H1 (cell line): Measurements from ENCODE around the gene USP51. TPM values are rescaled to one million over a fixed set of nuclear protein-coding genes. Genes with fewer than 3 reads are reported as not detected.

Source experiments
- CTCF ChIA-PET: fragments of 300-600 bp; sonication (Branson Sonifier 250); formaldehyde crosslinking; loops from one replicate; lab custom pipeline; 2021; ENCODE audit not compliant: partially characterized antibody; lab: Charles Lee
- POLR2A ChIA-PET: fragments of 300-600 bp; sonication (Branson Sonifier 250); formaldehyde crosslinking; loops from one replicate; lab custom pipeline; 2021; ENCODE audit warnings: inconsistent platforms; ENCODE audit not compliant: partially characterized antibody; lab: Charles Lee
- DNase-seq, 2 experiments: peaks; one replicate each; pipeline versions ENCODE4 v3.0.0 to v3.0.0-alpha.2; 2010 to 2022; ENCODE audit warnings: low spot score in 2 of 2, low read depth in 1 of 2, mixed read lengths in 1 of 2
- FAIRE-seq: peaks from 2 replicates; lab custom pipeline; 2011; peaks lifted over from hg19 to GRCh38; lab: Jason Lieb, UNC
- H2AFZ ChIP-seq: 2 replicates; pipeline ENCODE4 v1.8.1; 2012; ENCODE audit warnings: low read length, inconsistent platforms
- H2AK5ac ChIP-seq: 2 replicates; pipeline ENCODE4 v1.6.1; 2013; ENCODE audit warnings: low read depth, low read length
- H2BK120ac ChIP-seq: replicated peaks from 2 replicates; pipeline ENCODE3; 2013; ENCODE audit warnings: low read depth, low read length, inconsistent platforms
- H2BK12ac ChIP-seq: 2 replicates; pipeline ENCODE4 v1.6.1; 2013; ENCODE audit warnings: low read depth, low read length
- H2BK15ac ChIP-seq: 2 replicates; pipeline ENCODE4 v1.6.1; 2013; ENCODE audit warnings: low read length
- H2BK20ac ChIP-seq: 2 replicates; pipeline ENCODE4 v1.6.1; 2013; ENCODE audit warnings: low read length
- H2BK5ac ChIP-seq: 2 replicates; pipeline ENCODE4 v1.6.1; 2013; ENCODE audit warnings: low read depth, low read length
- H3K14ac ChIP-seq: 2 replicates; pipeline ENCODE4 v1.6.1; 2013; ENCODE audit warnings: inconsistent platforms; ENCODE audit not compliant: insufficient read length
- H3K18ac ChIP-seq: 2 replicates; pipeline ENCODE4 v1.6.1; 2013; ENCODE audit warnings: low read length; ENCODE audit errors: extremely low read depth
- H3K23ac ChIP-seq: 2 replicates; pipeline ENCODE4 v1.6.1; 2013; ENCODE audit warnings: inconsistent platforms; ENCODE audit not compliant: insufficient read length
- H3K23me2 ChIP-seq: 2 replicates; pipeline ENCODE4 v1.6.1; 2013; ENCODE audit warnings: low read depth, low read length
- H3K27ac ChIP-seq: 2 replicates; pipeline ENCODE4 v1.6.1; 2011; ENCODE audit warnings: low read depth, low read length, inconsistent platforms
- H3K27me3 ChIP-seq, 4 experiments: replicated peaks in 1 of 4; 1 replicate in 1 of 4; 2 replicates in 3 of 4; pipeline versions ENCODE4 v1.6.1 to v1.8.1; 2011 to 2013; ENCODE audit warnings: low read length in 3 of 4, mild to moderate bottlenecking in 3 of 4, inconsistent platforms in 2 of 4, mixed read lengths in 2 of 4, moderate library complexity in 1 of 4; ENCODE audit not compliant: control insufficient read depth in 3 of 4, insufficient read depth in 3 of 4; ENCODE audit errors: extremely low read depth in 1 of 4
- H3K36me3 ChIP-seq, 4 experiments: 2 replicates each; pipeline versions ENCODE4 v1.6.1 to v1.8.1; 2011 to 2013; ENCODE audit warnings: mild to moderate bottlenecking in 4 of 4, low read length in 3 of 4, moderate library complexity in 2 of 4, control low read depth in 1 of 4, inconsistent platforms in 1 of 4; ENCODE audit not compliant: insufficient read depth in 4 of 4, control insufficient read depth in 2 of 4
- H3K4ac ChIP-seq: replicated peaks from 2 replicates; pipeline ENCODE3; 2013; ENCODE audit warnings: low read length, low read depth, mixed read lengths, inconsistent platforms; ENCODE audit not compliant: insufficient read length
- H3K4me1 ChIP-seq, 4 experiments: replicated peaks in 1 of 4; 1 replicate in 1 of 4; 2 replicates in 3 of 4; pipeline versions ENCODE4 v1.6.1 to v1.8.1; 2011 to 2013; ENCODE audit warnings: low read length in 3 of 4, inconsistent platforms in 2 of 4, mixed read lengths in 1 of 4; ENCODE audit not compliant: insufficient read depth in 4 of 4, control insufficient read depth in 3 of 4
- H3K4me2 ChIP-seq, 2 experiments: 2 replicates each; pipeline versions ENCODE4 v1.6.1 to v1.8.1; 2011 to 2013; ENCODE audit warnings: low read depth in 2 of 2, low read length in 2 of 2, control low read depth in 1 of 2, inconsistent platforms in 1 of 2, mild to moderate bottlenecking in 1 of 2; ENCODE audit not compliant: insufficient read depth in 1 of 2
- H3K4me3 ChIP-seq, 4 experiments: fragments of 200-600, 300-600 bp in 1 of 4; sonication (generic), shearing (Covaris generic), sonication (Bioruptor Twin) in 1 of 4; 2 replicates each; pipeline versions ENCODE4 v1.5.1 to v1.8.1; 2011 to 2016; ENCODE audit warnings: low read length in 4 of 4, low read depth in 3 of 4, control low read depth in 2 of 4, inconsistent platforms in 2 of 4, mild to moderate bottlenecking in 2 of 4, mixed read lengths in 1 of 4, moderate library complexity in 1 of 4; ENCODE audit not compliant: insufficient read depth in 2 of 4; ENCODE audit errors: extremely low read depth in 1 of 4
- H3K56ac ChIP-seq: replicated peaks from 2 replicates; pipeline ENCODE3; 2013; ENCODE audit warnings: low read depth, mild to moderate bottlenecking, mixed read lengths, low read length, inconsistent platforms; ENCODE audit not compliant: insufficient read length
- H3K79me1 ChIP-seq: 2 replicates; pipeline ENCODE4 v1.6.1; 2013; ENCODE audit warnings: low read depth, low read length, control low read depth
- H3K79me2 ChIP-seq, 2 experiments: 2 replicates each; pipeline versions ENCODE4 v1.6.1 to v1.8.1; 2012 to 2013; ENCODE audit warnings: low read length in 2 of 2, mild to moderate bottlenecking in 2 of 2, inconsistent platforms in 1 of 2; ENCODE audit not compliant: insufficient read depth in 2 of 2, control insufficient read depth in 1 of 2
- H3K9ac ChIP-seq, 4 experiments: replicated peaks in 1 of 4; 1 replicate in 1 of 4; 2 replicates in 3 of 4; pipeline versions ENCODE4 v1.6.1 to v1.8.1; 2011 to 2013; ENCODE audit warnings: low read depth in 3 of 4, low read length in 3 of 4, control low read depth in 2 of 4, mild to moderate bottlenecking in 2 of 4, moderate library complexity in 2 of 4, inconsistent platforms in 1 of 4; ENCODE audit errors: extremely low read depth in 1 of 4
- H3K9me3 ChIP-seq, 2 experiments: 2 replicates each; pipeline versions ENCODE4 v1.6.1 to v1.8.1; 2012 to 2013; ENCODE audit warnings: mild to moderate bottlenecking in 2 of 2, moderate library complexity in 2 of 2, control low read depth in 1 of 2, inconsistent platforms in 1 of 2, low read depth in 1 of 2, low read length in 1 of 2, mixed read lengths in 1 of 2; ENCODE audit not compliant: insufficient read depth in 2 of 2
- H4K20me1 ChIP-seq, 2 experiments: replicated peaks in 1 of 2; 2 replicates each; pipeline versions ENCODE3 to v1.8.1; 2011 to 2013; ENCODE audit warnings: inconsistent platforms in 2 of 2, low read length in 2 of 2, mild to moderate bottlenecking in 1 of 2; ENCODE audit not compliant: insufficient read depth in 2 of 2, control insufficient read depth in 1 of 2
- H4K5ac ChIP-seq: 2 replicates; pipeline ENCODE4 v1.6.1; 2013; ENCODE audit warnings: low read length, low read depth, mixed read lengths, inconsistent platforms; ENCODE audit not compliant: insufficient read length
- H4K8ac ChIP-seq: 2 replicates; pipeline ENCODE4 v1.8.0; 2013; ENCODE audit warnings: mild to moderate bottlenecking, moderate library complexity, low read length, inconsistent platforms; ENCODE audit not compliant: insufficient read depth; ENCODE audit errors: extremely low read depth
- H4K91ac ChIP-seq: replicated peaks from 2 replicates; pipeline ENCODE3; 2013; ENCODE audit warnings: low read length, mixed read lengths, inconsistent platforms; ENCODE audit not compliant: insufficient read length
- CBX5 ChIP-seq: fragments of 300-800, 300-1000 bp; sonication (generic); IDR thresholded peaks from 2 replicates; pipeline ENCODE4 v1.7.1; 2016; ENCODE audit warnings: antibody characterized with exemption, low read length, low read depth
- CBX8 ChIP-seq: fragments of 300-800, 300-1000 bp; sonication (generic); IDR thresholded peaks from 2 replicates; pipeline ENCODE4 v1.7.1; 2016; ENCODE audit warnings: low read depth, low read length, borderline replicate concordance
- CHD2 ChIP-seq: IDR thresholded peaks from 2 replicates; pipeline ENCODE4 v1.6.1; 2012; ENCODE audit warnings: low read length, improper control_type of control experiment
- GTF2F1 ChIP-seq: IDR thresholded peaks from 2 replicates; pipeline ENCODE4 v1.6.1; 2012; ENCODE audit warnings: low read depth, low read length, improper control_type of control experiment, borderline replicate concordance
- JUN ChIP-seq: IDR thresholded peaks from 2 replicates; pipeline ENCODE4 v1.6.1; 2011; ENCODE audit warnings: low read depth, mild to moderate bottlenecking, improper control_type of control experiment, low read length
- KDM5A ChIP-seq: fragments of 200-600 bp; IDR thresholded peaks from 2 replicates; pipeline ENCODE4 v1.7.1; 2012; ENCODE audit warnings: mild to moderate bottlenecking, low read length, inconsistent platforms, mixed read lengths
- MAFK ChIP-seq: IDR thresholded peaks from 2 replicates; pipeline ENCODE4 v1.6.1; 2012; ENCODE audit warnings: low read depth, mild to moderate bottlenecking, improper control_type of control experiment, low read length
- MAX ChIP-seq: IDR thresholded peaks from 2 replicates; pipeline ENCODE4 v1.6.1; 2012; ENCODE audit warnings: inconsistent platforms
- RNF2 ChIP-seq: fragments of 200-900, 300-1000 bp; sonication (generic); IDR thresholded peaks from 2 replicates; pipeline ENCODE4 v1.7.1; 2016; ENCODE audit warnings: borderline replicate concordance, low read depth, mild to moderate bottlenecking, antibody characterized with exemption, low read length; ENCODE audit not compliant: poor library complexity, severe bottlenecking; ENCODE audit errors: missing control alignments
- SIX5 ChIP-seq: IDR thresholded peaks from 2 replicates; pipeline ENCODE4 v1.6.1; 2011; ENCODE audit warnings: mild to moderate bottlenecking, low read depth, low read length
- TBP ChIP-seq: IDR thresholded peaks from 2 replicates; pipeline ENCODE4 v1.6.1; 2011; ENCODE audit warnings: low read depth, low read length, improper control_type of control experiment
- TEAD4 ChIP-seq: IDR thresholded peaks from 2 replicates; pipeline ENCODE4 v1.6.1; 2012; ENCODE audit warnings: low read depth, low read length, inconsistent platforms, mixed read lengths
- WGBS, 2 experiments: shearing (Covaris generic) in 1 of 2; methylation state at CpG; one replicate each; pipeline versions ENCODE4 v1.1.6 to v1.1.7; 2013 to 2015; ENCODE audit warnings: low lambda C conversion rate in 2 of 2, mixed read lengths in 2 of 2, inconsistent platforms in 1 of 2, low coverage in 1 of 2, missing lambda C conversion rate in 1 of 2; ENCODE audit not compliant: insufficient replicate concordance in 2 of 2, insufficient coverage in 1 of 2, insufficient read length in 1 of 2; ENCODE audit errors: extremely low coverage in 1 of 2, missing lambda C conversion rate in 1 of 2; 5-methylcytosine and 5-hydroxymethylcytosine counted together
- polyA plus RNA-seq, 7 experiments: library from polyadenylated mRNA; depleted of rRNA in 3 of 7; stranded (reverse) in 5 of 7; unstranded in 2 of 7; fragments of >200 nt in 5 of 7; fragments of 200-250 nt in 2 of 7; gene quantifications; 1 replicate in 5 of 7; 2 replicates in 1 of 7; 4 replicates in 1 of 7; pipeline versions ENCODE4 v1.2.1 to v1.2.3, GENCODE V29; 2011 to 2013; ENCODE audit warnings: missing spikeins in 2 of 7, mixed read lengths in 2 of 7
- total RNA-seq: library from RNA; stranded (reverse); fragmentation: NEBNext Ultra II Directional; extraction: Animal tissue kit (Norgen Biotek cat#: 25700); gene quantifications from 2 replicates; pipeline ENCODE4 v1.2.1, GENCODE V29; 2021

USP51 gene
- total and polyA plus RNA-seq, 2 of the 8 experiments (the other 6 are each of a cell fraction or from before 2014, with no cell fraction given), result 5.2 to 5.6 TPM

- Histone ChIP-seq H3K4me1 (no peaks in the 10 kb centered on the region; a peak in 1 of 7 replicates), H3K4ac (no peak overlapping the region), H3K14ac (no peak overlapping the region), H3K4me3 (no peak overlapping the region), H3K23ac (no peak overlapping the region), H4K91ac (no peak overlapping the region), H3K23me2 (no peaks in the 10 kb centered on the region), H2BK15ac (no peak overlapping the region; the same call in 1 of the 2 replicates), H3K9ac (no peak overlapping the region), H2BK120ac (no peak overlapping the region), H3K36me3 (peaks cover 0 to 3% (median 0%) of the 10 kb centered on the region in 4 experiments; a peak in 1 of 8 replicates), H3K27me3 (no peaks in the 10 kb centered on the region), H2BK20ac (no peak overlapping the region), H4K20me1 (no peaks in the 10 kb centered on the region), H2BK12ac (no peak overlapping the region), H3K4me2 (no peak overlapping the region), H4K8ac (no peak overlapping the region), H2AFZ (no peak overlapping the region), H3K18ac (no peak overlapping the region), H2BK5ac (no peak overlapping the region), H3K27ac (no peak overlapping the region), H3K79me2 (no peaks in the 10 kb centered on the region), H3K9me3 (no peaks in the 10 kb centered on the region), H2AK5ac (no peak overlapping the region), H4K5ac (no peak overlapping the region), H3K56ac (no peak overlapping the region), H3K79me1 (no peaks in the 10 kb centered on the region)
- ChIA-PET CTCF (no interaction called here), POLR2A (no interaction called here)
- DNase-seq (no peak), FAIRE-seq (no peak)
- 96% methylated on average over 2 of the region's 2 CpGs; no CpG with 5 or more reads in 1 of the 2 experiments for WGBS, 2 experiments
- TF ChIP-seq MAFK (no peak), KDM5A (no peak), GTF2F1 (no peak), CBX5 (no peak), CBX8 (no peak), TEAD4 (no peak), JUN (no peak), SIX5 (no peak), RNF2 (no peak), MAX (no peak), TBP (no peak), CHD2 (no peak)
Measured at GRCh38 chrX:55487143-55487542, 2.5 kb downstream of the USP51 start.
